T-helper 2 cell treated with Interferon-gamma antibody and Interleukin-4, amounts not matched to agents 5 μg/mL and 100 μg/mL, for 36 hours (primary cell): ENCODE results near the gene TPI1.
"Not testable (repeated sequence)": the region's sequence is repeated elsewhere in the genome, so short reads cannot be mapped to it uniquely, and the experiment has no call there.

Experiments
- DNase-seq: peaks from one replicate; pipeline ENCODE4 v3.0.0; 2021; ENCODE audit warnings: low spot score
- H3K27ac Mint-ChIP-seq: one replicate; pipeline ENCODE4 v1.8.0; 2021; ENCODE audit warnings: mild to moderate bottlenecking, mixed read lengths
- H3K27me3 Mint-ChIP-seq: one replicate; pipeline ENCODE4 v1.8.0; 2021; ENCODE audit warnings: low read depth, mixed read lengths
- H3K36me3 Mint-ChIP-seq: one replicate; pipeline ENCODE4 v1.8.0; 2021; ENCODE audit warnings: low read depth, mixed read lengths
- H3K4me1 Mint-ChIP-seq: one replicate; pipeline ENCODE4 v1.8.0; 2021; ENCODE audit warnings: low read depth, mixed read lengths
- H3K4me3 Mint-ChIP-seq: one replicate; pipeline ENCODE4 v1.8.0; 2022; ENCODE audit warnings: mild to moderate bottlenecking, moderate library complexity, mixed read lengths
- H3K9me3 Mint-ChIP-seq: one replicate; pipeline ENCODE4 v1.8.0; 2021; ENCODE audit warnings: mixed read lengths

The TPI1 gene

DNA sequence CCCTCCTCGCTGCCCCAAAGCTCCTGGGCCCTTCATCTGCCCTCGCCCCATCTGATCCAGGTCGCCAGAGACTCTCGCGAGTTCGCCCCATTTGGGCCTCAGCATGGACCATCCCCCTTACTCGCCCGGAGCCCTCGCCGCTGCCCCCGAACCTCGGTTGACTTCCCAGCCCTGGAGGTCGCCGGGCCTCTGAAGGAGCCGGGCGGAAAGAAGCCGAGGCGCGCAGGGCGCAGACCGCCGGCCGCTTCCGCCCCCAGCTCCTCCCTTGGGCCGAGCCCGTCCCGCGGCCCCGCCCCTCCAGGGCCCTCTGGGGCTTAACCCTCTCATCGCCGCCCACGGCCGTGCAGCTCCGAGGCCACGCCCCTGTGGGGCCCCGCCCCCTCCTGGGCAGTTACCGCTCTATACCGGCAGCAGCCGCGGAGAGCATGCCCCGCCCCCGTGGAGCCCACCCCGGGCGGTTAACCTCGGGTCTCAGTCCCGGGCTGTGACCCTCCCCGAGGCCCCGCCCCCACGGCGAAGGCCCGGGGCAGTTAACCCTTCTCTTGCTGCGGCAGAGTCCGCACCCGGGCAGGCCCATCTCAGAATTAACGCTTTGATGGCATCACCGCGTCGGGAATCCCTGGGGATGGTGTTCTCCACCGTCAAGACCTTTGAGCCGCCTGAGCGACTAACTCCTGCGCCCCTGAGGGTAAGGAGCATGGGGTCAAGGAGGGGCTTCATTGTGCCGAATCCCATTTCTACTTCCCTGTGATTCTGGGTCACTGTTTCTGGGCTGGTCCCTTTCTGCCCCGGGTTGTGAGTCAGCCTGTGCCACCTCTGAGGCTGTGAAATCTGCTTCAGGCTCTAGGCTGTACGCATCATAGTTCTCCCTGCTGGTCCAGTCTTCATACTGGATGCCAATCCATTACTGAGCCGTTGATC is 6.0 kb downstream of the TPI1 start, which contains the start of gene SPSB2:
Gene SPSB2, minus strand, starts transcription at position 210 of the 921 bp plus-strand sequence. CDS start 402 bp downstream, outside the sequence.
- Mint-ChIP-seq H3K36me3 (peaks cover 50% of the 10 kb centered on the region), H3K27ac (peak within 1 kb of the TSS; percentile 88), H3K4me3 (peak within 1 kb of the TSS; percentile 93), H3K4me1 (peaks cover 45% of the 10 kb centered on the region), H3K9me3 (no peaks in the 10 kb centered on the region), H3K27me3 (no peaks in the 10 kb centered on the region)
- peak; percentile 99 for DNase-seq

DNA sequence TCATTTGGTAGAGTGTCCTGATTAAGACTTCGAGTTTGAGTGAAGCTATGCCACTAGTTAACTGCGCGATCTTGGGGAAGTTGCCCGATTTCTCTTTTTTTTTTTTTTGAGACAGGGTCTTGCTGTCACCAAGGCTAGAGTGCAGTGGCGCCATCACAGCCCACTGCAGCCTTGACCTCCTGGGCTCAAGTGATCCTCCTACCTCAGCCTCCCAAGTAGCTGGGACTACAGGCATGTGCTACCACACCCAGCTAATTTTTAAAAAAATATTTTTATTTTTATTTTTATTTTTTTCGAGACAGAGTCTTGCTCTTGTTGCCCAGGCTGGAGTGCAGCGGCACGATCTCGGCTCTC is 6.7 kb downstream of the TPI1 start:
- not testable (repeated sequence) for DNase-seq, H3K9me3 Mint-ChIP-seq, H3K27me3 Mint-ChIP-seq
- H3K4me3 Mint-ChIP-seq: peak overlapping the region; percentile 93
- peaks cover 46% of the 10 kb centered on the region for H3K36me3 Mint-ChIP-seq
- peaks cover 39% of the 10 kb centered on the region for H3K4me1 Mint-ChIP-seq
- H3K27ac Mint-ChIP-seq: peak overlapping the region; percentile 82

DNA sequence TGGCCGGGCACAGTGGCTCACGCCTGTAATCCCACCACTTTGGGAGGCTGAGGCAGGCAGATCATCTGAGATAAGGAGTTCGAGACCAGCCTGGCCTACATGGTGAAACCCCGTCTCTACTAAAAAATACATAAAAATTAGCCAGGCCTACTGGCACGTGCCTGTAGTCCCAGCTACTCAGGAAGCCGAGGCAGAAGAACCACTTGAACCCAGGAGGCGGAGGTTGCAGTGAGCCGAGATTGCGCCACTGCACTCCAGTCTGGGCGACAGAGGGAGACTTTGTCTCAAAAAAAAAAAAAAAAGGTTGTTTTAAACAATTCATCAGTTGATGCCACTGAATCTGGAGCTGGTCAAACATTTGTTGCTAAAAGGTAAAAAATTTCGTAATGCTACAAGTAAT is 12.5 kb downstream of the TPI1 start:
- H3K36me3 Mint-ChIP-seq: peaks cover 28% of the 10 kb centered on the region
- not testable (repeated sequence) for DNase-seq, H3K4me3 Mint-ChIP-seq, H3K27ac Mint-ChIP-seq, H3K27me3 Mint-ChIP-seq, H3K4me1 Mint-ChIP-seq, H3K9me3 Mint-ChIP-seq

- no peak for DNase-seq
- Mint-ChIP-seq H3K27ac (no peak overlapping the region), H3K27me3 (no peaks in the 10 kb centered on the region), H3K4me1 (no peaks in the 10 kb centered on the region), H3K36me3 (peaks cover 18% of the 10 kb centered on the region), H3K4me3 (no peak overlapping the region), H3K9me3 (no peaks in the 10 kb centered on the region)
These were observed 15.9 kb downstream of the TPI1 start for GRCh38 chr12:6883252-6883651.

DNA sequence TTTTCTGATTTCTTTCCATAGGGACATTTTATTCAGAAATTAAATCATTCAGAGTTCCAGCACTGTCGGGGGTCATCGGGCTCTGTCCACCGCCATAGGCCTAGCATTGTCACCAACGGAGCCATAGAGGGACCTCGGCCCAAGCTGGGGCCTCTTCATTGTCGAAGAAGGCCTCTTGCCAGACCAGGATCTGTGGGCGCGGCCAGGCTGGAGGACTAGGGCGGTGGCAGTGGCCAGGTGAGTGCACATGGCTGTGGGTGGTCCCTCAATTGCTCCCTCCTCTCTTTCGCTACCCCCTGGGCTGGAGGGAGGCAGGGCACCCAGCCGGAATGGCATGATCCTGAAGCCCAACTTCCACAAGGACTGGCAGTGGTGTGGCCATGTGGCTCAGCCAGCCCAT is 16.4 kb downstream of the TPI1 start:
- no peaks in the 10 kb centered on the region for H3K4me1 Mint-ChIP-seq
- H3K27me3 Mint-ChIP-seq: no peaks in the 10 kb centered on the region
- no peak overlapping the region for H3K4me3 Mint-ChIP-seq
- no peak overlapping the region for H3K27ac Mint-ChIP-seq
- H3K9me3 Mint-ChIP-seq: no peaks in the 10 kb centered on the region
- H3K36me3 Mint-ChIP-seq: peaks cover 18% of the 10 kb centered on the region
- no peak for DNase-seq

DNA sequence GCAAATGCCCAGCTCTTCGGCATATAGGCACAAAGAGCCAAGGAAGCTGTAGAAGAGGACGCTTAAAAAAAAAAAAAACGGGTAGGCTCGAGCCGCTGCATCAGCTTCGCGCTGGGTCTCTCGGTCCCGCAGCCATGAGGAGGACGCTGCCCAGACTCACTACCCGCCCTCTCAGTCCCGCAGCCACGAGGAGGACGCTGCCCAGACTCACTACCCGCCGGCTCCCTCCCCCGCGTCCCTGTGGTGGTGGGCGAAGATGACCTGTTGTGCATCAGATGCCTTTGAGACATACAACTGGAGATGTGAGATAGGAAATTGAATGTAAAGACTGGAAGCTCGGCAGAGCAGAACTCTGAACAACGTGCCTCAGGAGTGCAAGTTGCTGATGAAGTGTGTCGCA is 17.2 kb downstream of the TPI1 start:
- peaks cover 15% of the 10 kb centered on the region for H3K36me3 Mint-ChIP-seq
- DNase-seq: no peak
- no peaks in the 10 kb centered on the region for H3K4me1 Mint-ChIP-seq
- no peaks in the 10 kb centered on the region for H3K27me3 Mint-ChIP-seq
- H3K4me3 Mint-ChIP-seq: no peak overlapping the region
- H3K9me3 Mint-ChIP-seq: no peaks in the 10 kb centered on the region
- no peak overlapping the region for H3K27ac Mint-ChIP-seq

DNA sequence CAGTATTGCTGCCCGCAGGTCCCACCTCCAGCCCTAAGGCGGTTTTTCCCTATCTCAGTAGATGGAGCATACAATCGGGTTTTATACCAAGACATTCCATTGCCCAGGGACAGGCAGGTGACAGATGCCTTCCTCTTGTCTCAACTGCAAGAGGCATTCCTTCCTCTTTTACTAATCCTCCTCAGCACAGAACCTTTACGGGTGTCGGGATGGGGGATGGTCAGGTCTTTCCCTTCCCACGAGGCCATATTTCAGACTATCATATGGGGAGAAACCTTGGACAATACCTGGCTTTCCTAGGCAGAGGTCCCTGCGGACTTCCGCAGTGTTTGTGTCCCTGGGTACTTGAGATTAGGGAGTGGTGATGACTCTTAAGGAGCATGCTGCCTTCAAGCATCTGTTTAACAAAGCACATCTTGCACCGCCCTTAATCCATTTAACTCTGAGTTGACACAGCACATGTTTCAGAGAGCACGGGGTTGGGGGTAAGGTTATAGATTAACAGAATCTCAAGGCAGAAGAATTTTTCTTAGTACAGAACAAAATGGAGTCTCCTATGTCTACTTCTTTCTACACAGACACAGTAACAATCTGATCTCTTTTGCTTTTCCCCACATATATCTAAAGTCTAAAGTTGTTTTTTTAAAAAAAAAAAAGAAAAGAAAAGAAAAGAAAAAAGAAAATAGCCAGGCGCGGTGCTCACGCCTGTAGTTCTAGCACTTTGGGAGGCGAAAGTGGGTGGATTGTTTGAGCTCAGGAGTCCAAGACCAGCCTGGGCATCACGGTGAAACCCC is 19.1 kb downstream of the TPI1 start:
- not testable (repeated sequence) for H3K9me3 Mint-ChIP-seq, H3K27me3 Mint-ChIP-seq, DNase-seq, H3K27ac Mint-ChIP-seq, H3K4me1 Mint-ChIP-seq, H3K4me3 Mint-ChIP-seq
- H3K36me3 Mint-ChIP-seq: peaks cover 17% of the 10 kb centered on the region

DNA sequence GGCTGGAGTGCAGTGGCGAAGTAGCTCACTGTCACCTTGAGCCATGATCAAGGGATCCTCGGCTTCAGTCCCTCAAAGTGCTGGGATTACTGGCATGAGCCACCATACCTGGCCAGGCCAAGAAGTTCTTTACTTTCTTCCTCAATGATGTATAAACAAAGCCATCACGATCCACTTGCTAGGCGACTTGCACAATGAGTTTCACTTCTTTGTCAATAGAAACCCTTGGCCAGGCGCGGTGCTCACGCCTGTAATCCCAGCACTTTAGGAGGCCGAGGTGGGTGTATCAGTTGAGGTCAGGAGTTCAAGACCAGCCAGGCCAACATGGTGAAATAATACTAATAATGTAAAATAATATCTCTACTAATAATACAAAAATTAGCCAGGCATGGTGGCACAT is 20.1 kb downstream of the TPI1 start:
- Mint-ChIP-seq H3K36me3 (peaks cover 14% of the 10 kb centered on the region), H3K27me3 (no peaks in the 10 kb centered on the region), H3K27ac (no peak overlapping the region), H3K4me3 (no peak overlapping the region), H3K9me3 (no peaks in the 10 kb centered on the region), H3K4me1 (peaks cover 12% of the 10 kb centered on the region)
- DNase-seq: no peak

GRCh38 chr12:6888360-6888759 is 21.0 kb downstream of the TPI1 start:
- no peak overlapping the region for H3K27ac Mint-ChIP-seq
- no peak overlapping the region for H3K4me3 Mint-ChIP-seq

DNA sequence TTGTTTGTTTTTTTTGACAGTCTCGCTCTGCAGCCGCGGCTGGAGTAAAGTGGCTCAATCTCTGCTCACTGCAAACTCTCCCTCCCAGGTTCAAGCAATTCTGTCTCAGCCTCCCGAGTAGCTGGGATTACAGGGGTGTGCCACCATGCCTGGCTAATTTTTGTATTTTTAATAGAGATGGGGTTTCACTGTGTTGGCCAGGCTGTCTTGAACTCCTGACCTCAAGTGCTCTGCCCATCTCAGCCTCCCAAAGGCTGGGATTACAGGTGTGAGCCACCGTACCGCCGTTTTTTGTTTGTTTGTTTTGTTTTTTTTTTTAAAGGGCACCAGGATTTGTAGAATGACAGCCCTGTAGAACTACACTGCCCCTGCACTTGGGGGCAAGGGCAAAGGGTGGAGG is 21.5 kb downstream of the TPI1 start:
- H3K4me3 Mint-ChIP-seq, H3K9me3 Mint-ChIP-seq, H3K27me3 Mint-ChIP-seq, H3K27ac Mint-ChIP-seq, DNase-seq: not testable (repeated sequence)
- H3K36me3 Mint-ChIP-seq: peaks cover 10% of the 10 kb centered on the region
- H3K4me1 Mint-ChIP-seq: peaks cover 12% of the 10 kb centered on the region

More at GRCh38 chr12:6888360-6888759, 21.0 kb downstream of the TPI1 start:
- DNase-seq: no peak
- Mint-ChIP-seq H3K4me1 (peaks cover 12% of the 10 kb centered on the region), H3K36me3 (peaks cover 11% of the 10 kb centered on the region), H3K27me3 (no peaks in the 10 kb centered on the region), H3K9me3 (no peaks in the 10 kb centered on the region)

GRCh38 chr12:6889775-6890573 is 22.6 kb downstream of the TPI1 start:
- not testable (repeated sequence) for H3K9me3 Mint-ChIP-seq, H3K27me3 Mint-ChIP-seq, DNase-seq, H3K36me3 Mint-ChIP-seq
- peak overlapping the region; percentile 92 for H3K27ac Mint-ChIP-seq
- H3K4me3 Mint-ChIP-seq: peak overlapping the region; percentile 84
- H3K4me1 Mint-ChIP-seq: peaks cover 12% of the 10 kb centered on the region

- peaks cover 12% of the 10 kb centered on the region for H3K4me1 Mint-ChIP-seq
- peaks cover 2% of the 10 kb centered on the region for H3K36me3 Mint-ChIP-seq
- peak overlapping the region; percentile 92 for H3K27ac Mint-ChIP-seq
- peak; percentile 99 for DNase-seq
- peak overlapping the region; percentile 84 for H3K4me3 Mint-ChIP-seq
- H3K9me3 Mint-ChIP-seq: no peaks in the 10 kb centered on the region
- H3K27me3 Mint-ChIP-seq: no peaks in the 10 kb centered on the region
These were observed 23.7 kb downstream of the TPI1 start for GRCh38 chr12:6890789-6891645.

- peak overlapping the region; percentile 88 for H3K27ac Mint-ChIP-seq
These were observed 24.3 kb downstream of the TPI1 start for GRCh38 chr12:6891646-6892001.

More at GRCh38 chr12:6891646-6892001, 24.3 kb downstream of the TPI1 start:
- Mint-ChIP-seq H3K36me3 (peaks cover 2% of the 10 kb centered on the region), H3K4me3 (peak overlapping the region; percentile 84), H3K27me3 (no peaks in the 10 kb centered on the region), H3K4me1 (peaks cover 12% of the 10 kb centered on the region), H3K9me3 (no peaks in the 10 kb centered on the region)
- DNase-seq: no peak
